Ishikawa (cell line): ENCODE results near the gene SLC22A3.

ENCODE experiments used
- CEBPB ChIP-seq: IDR thresholded peaks from 2 replicates; pipeline ENCODE4 v1.6.1; 2012
- CREB1 ChIP-seq: IDR thresholded peaks from 2 replicates; pipeline ENCODE4 v1.6.1; 2012; ENCODE audit warnings: low read depth
- EGR1 ChIP-seq: IDR thresholded peaks from 2 replicates; pipeline ENCODE4 v1.6.1; 2012
- EP300 ChIP-seq: IDR thresholded peaks from 2 replicates; pipeline ENCODE4 v1.6.1; 2012; ENCODE audit warnings: borderline replicate concordance
- FOXM1 ChIP-seq: IDR thresholded peaks from 2 replicates; pipeline ENCODE4 v1.6.1; 2012; ENCODE audit warnings: low read depth, borderline replicate concordance
- MAX ChIP-seq: IDR thresholded peaks from 2 replicates; pipeline ENCODE4 v1.6.1; 2012
- NFIC ChIP-seq: IDR thresholded peaks from 2 replicates; pipeline ENCODE4 v1.6.1; 2012
- RAD21 ChIP-seq: IDR thresholded peaks from 2 replicates; pipeline ENCODE4 v1.6.1; 2012; ENCODE audit warnings: low read depth
- REST ChIP-seq: IDR thresholded peaks from 2 replicates; pipeline ENCODE4 v1.6.1; 2012; ENCODE audit warnings: low read depth, mild to moderate bottlenecking
- TAF1 ChIP-seq: IDR thresholded peaks from 2 replicates; pipeline ENCODE4 v1.6.1; 2012; ENCODE audit warnings: low read depth, mild to moderate bottlenecking
- TCF12 ChIP-seq: IDR thresholded peaks from 2 replicates; pipeline ENCODE4 v1.6.1; 2012; ENCODE audit warnings: low read depth
- TEAD4 ChIP-seq: IDR thresholded peaks from 2 replicates; pipeline ENCODE4 v1.6.1; 2012
- YY1 ChIP-seq: IDR thresholded peaks from 2 replicates; pipeline ENCODE4 v1.6.1; 2012; ENCODE audit warnings: low read depth
- ZBTB7A ChIP-seq: IDR thresholded peaks from 2 replicates; pipeline ENCODE4 v1.6.1; 2012; ENCODE audit warnings: low read depth
- TF ChIP-seq, protein P1 (sequence below): IDR thresholded peaks from 2 replicates; pipeline ENCODE4 v1.6.1; 2012

The SLC22A3 gene

DNA sequence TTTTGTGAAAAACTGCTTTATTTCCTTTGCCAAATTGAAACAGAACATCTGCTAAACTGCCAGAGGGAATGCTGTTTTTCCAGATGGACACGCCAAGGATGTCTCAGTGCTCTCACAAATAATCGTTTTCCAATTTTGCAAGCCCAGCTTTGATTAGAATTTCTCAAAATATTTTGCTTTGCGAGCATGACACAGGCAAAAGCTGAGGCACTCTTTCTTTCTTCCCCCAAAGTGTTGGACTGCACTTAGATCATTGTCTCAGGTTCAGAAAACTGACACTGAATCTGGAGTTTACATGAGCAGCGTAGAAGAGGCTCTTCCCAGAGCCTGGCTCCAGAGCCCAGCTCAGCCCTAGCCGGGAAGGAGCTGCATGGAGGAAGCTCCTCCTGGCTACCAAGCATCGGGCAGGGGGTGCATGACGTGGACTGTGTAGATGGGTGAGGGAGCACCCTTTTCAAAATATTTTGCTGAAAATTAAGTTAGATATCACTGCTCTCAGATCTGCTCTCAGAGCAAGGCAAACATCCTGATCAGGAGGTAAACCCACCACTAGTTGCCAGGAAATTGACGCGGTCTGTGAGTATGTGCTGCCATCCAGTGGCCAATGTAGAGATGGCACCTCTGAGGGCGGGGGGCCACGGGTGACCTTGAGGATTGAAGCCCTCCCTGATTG lies 107.5 kb downstream of the SLC22A3 start:
- TF ChIP-seq YY1 (no peak), REST (no peak), EGR1 (no peak), TAF1 (no peak), NFIC (0 out of 2 replicates have a peak, but pooled peaks have one; percentile 7), TEAD4 (no peak), RAD21 (peak; percentile 95), TCF12 (no peak), CREB1 (no peak), CEBPB (no peak)
- TF ChIP-seq, protein P1, sequence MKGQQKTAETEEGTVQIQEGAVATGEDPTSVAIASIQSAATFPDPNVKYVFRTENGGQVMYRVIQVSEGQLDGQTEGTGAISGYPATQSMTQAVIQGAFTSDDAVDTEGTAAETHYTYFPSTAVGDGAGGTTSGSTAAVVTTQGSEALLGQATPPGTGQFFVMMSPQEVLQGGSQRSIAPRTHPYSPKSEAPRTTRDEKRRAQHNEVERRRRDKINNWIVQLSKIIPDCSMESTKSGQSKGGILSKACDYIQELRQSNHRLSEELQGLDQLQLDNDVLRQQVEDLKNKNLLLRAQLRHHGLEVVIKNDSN: no peak

DNA sequence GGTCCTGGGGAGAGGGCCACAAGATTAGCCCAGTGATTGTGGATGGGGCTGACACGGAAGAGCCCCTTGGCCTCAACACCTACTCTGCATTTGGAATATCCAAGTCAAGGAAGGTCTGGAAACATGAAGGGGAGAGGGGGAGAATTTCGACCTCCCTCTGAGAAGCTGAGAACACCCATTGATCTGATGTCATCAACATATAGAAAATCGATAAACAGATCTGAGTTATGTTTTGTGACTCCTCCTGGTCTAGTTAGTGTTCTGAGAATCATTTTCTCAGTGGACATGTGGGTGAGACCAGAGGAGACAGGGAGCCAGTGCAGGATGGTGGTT lies 108.0 kb downstream of the SLC22A3 start:
- TF ChIP-seq FOXM1 (no peak), TAF1 (no peak), TCF12 (no peak), ZBTB7A (no peak), CREB1 (no peak), CEBPB (no peak), EGR1 (no peak)

GRCh38 chr6:160457823-160458222 lies 109.6 kb downstream of the SLC22A3 start:
- no peak for TF ChIP-seq RAD21
- no peak for TF ChIP-seq EGR1
- TF ChIP-seq FOXM1: no peak
- TF ChIP-seq NFIC: no peak
- TF ChIP-seq CEBPB: no peak

DNA sequence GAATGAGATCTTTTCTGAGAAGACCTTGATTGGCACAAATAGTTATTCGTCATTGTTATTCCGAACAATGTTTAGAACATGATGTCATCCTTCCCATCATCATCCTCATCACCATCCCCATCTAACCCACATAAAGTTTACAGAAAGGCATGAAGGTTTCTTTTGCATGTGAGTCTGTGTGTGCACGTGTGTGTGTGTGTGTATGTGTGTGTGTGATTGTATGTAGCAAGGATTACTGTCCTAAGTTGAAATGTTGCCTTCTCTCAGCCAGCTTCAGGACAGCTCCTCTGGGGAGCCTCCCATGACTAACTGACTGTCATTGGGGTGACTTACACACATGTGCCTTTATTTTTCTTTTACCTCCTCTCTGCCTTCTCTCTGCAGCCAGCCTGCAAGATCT lies 113.5 kb downstream of the SLC22A3 start:
- TF ChIP-seq TEAD4 (no peak), TAF1 (no peak), EGR1 (no peak), FOXM1 (no peak), RAD21 (no peak), ZBTB7A (no peak), REST (no peak), CEBPB (no peak), YY1 (no peak), NFIC (no peak), MAX (no peak), CREB1 (no peak), TCF12 (no peak), EP300 (no peak)
- TF ChIP-seq, protein P1: no peak

GRCh38 chr6:160462116-160462515 lies 113.9 kb downstream of the SLC22A3 start:
- TF ChIP-seq, protein P1: no peak
- no peak for TF ChIP-seq EGR1
- TF ChIP-seq TEAD4: no peak
- no peak for TF ChIP-seq YY1
- no peak for TF ChIP-seq TCF12
- TF ChIP-seq CEBPB: no peak
- no peak for TF ChIP-seq MAX
- TF ChIP-seq ZBTB7A: no peak
- TF ChIP-seq TAF1: no peak
- TF ChIP-seq RAD21: no peak
- TF ChIP-seq REST: no peak
